H7 (cell line): ENCODE measurements around the gene GNG14. TPM values are rescaled to one million over a fixed set of nuclear protein-coding genes. Genes with fewer than 3 reads are reported as not detected.
A peak's percentile ranks its signal among the peaks of the same experiment; 100 is the strongest.
"Not testable (repeated sequence)": the region's sequence is repeated elsewhere in the genome, so short reads cannot be mapped to it uniquely, and the experiment has no call there.

Experiments
- DNase-seq: peaks from one replicate; pipeline ENCODE4 v3.0.0; 2012
- H3K27me3 ChIP-seq: 2 replicates; pipeline ENCODE4 v1.6.0; 2011; ENCODE audit warnings: mild to moderate bottlenecking, low read length; ENCODE audit not compliant: control insufficient read depth, insufficient read depth
- H3K36me3 ChIP-seq: replicated peaks from 2 replicates; pipeline ENCODE4 v1.5.1; 2011; ENCODE audit warnings: low read length; ENCODE audit not compliant: control insufficient read depth, insufficient read depth
- H3K4me3 ChIP-seq: 2 replicates; pipeline ENCODE4 v1.5.1; 2011; ENCODE audit warnings: low read depth, mild to moderate bottlenecking, control low read depth, low read length, moderate library complexity; ENCODE audit not compliant: insufficient read depth
- total RNA-seq: library from RNA; depleted of rRNA; stranded (reverse); fragments of >200 nt; shearing (Covaris generic); gene quantifications from 2 replicates; pipeline ENCODE4 v1.2.3, GENCODE V29; 2014; rRNA removed

Gene GNG14
- total RNA-seq = not detected in 2 replicates

- H3K4me3 ChIP-seq = no peak within 1 kb of the TSS
- H3K36me3 ChIP-seq = no peaks in the 10 kb centered on the region
- H3K27me3 ChIP-seq = no peaks in the 10 kb centered on the region
- DNase-seq = peak; percentile 56
Measured at GRCh38 chr19:12687496-12688196, at the start of gene GNG14. Gene GNG14, plus strand, starts transcription at chr19:12687998. Its CDS starts 51 bp downstream, at chr19:12688049.

- Histone ChIP-seq H3K4me3 (no peak overlapping the region), H3K36me3 (no peaks in the 10 kb centered on the region), H3K27me3 (peaks cover 3% of the 10 kb centered on the region; the same call in 1 of the 2 replicates)
- DNase-seq = no peak
Measured at GRCh38 chr19:12638611-12639182, 49.1 kb upstream of the GNG14 start.

GRCh38 chr19:12639901-12640613 is 47.7 kb upstream of the GNG14 start:
- Histone ChIP-seq H3K4me3 (peak overlapping the region; percentile 20), H3K27me3 (peaks cover 3% of the 10 kb centered on the region; the same call in 1 of the 2 replicates), H3K36me3 (no peaks in the 10 kb centered on the region)
- peak; percentile 95 for DNase-seq

GRCh38 chr19:12641456-12641855 is 46.3 kb upstream of the GNG14 start:
- H3K27me3 ChIP-seq = peaks cover 3% of the 10 kb centered on the region; the same call in 1 of the 2 replicates
- H3K36me3 ChIP-seq = no peaks in the 10 kb centered on the region
- no peak for DNase-seq
- no peak overlapping the region for H3K4me3 ChIP-seq

GRCh38 chr19:12642506-12642905 is 45.3 kb upstream of the GNG14 start:
- Histone ChIP-seq H3K27me3 (peaks cover 3% of the 10 kb centered on the region; the same call in 1 of the 2 replicates), H3K4me3 (no peak overlapping the region), H3K36me3 (no peaks in the 10 kb centered on the region)
- DNase-seq = no peak

GRCh38 chr19:12643716-12644115 is 44.1 kb upstream of the GNG14 start:
- not testable (repeated sequence) for H3K4me3 ChIP-seq, H3K27me3 ChIP-seq, H3K36me3 ChIP-seq, DNase-seq

- no peak for DNase-seq
- Histone ChIP-seq H3K4me3 (no peak overlapping the region), H3K36me3 (no peaks in the 10 kb centered on the region), H3K27me3 (no peaks in the 10 kb centered on the region; the same call in 1 of the 2 replicates)
Measured at GRCh38 chr19:12646551-12646950, 41.2 kb upstream of the GNG14 start.

- DNase-seq = no peak
- H3K27me3 ChIP-seq = no peaks in the 10 kb centered on the region; the same call in 1 of the 2 replicates
- no peaks in the 10 kb centered on the region for H3K36me3 ChIP-seq
- H3K4me3 ChIP-seq = no peak overlapping the region
Measured at GRCh38 chr19:12647047-12647446, 40.8 kb upstream of the GNG14 start.

GRCh38 chr19:12647490-12648071 is 40.2 kb upstream of the GNG14 start:
- Histone ChIP-seq H3K27me3 (no peaks in the 10 kb centered on the region; the same call in 1 of the 2 replicates), H3K36me3 (no peaks in the 10 kb centered on the region; the same call in 1 of the 2 replicates), H3K4me3 (peak overlapping the region; percentile 41)
- DNase-seq = peak; percentile 97

GRCh38 chr19:12648088-12648487 is 39.7 kb upstream of the GNG14 start:
- Histone ChIP-seq H3K36me3 (no peaks in the 10 kb centered on the region; the same call in 1 of the 2 replicates), H3K27me3 (no peaks in the 10 kb centered on the region; the same call in 1 of the 2 replicates), H3K4me3 (peak overlapping the region; percentile 41)
- peak; percentile 89 for DNase-seq

GRCh38 chr19:12649941-12650340 is 37.9 kb upstream of the GNG14 start:
- Histone ChIP-seq H3K4me3 (no peak overlapping the region), H3K27me3 (no peaks in the 10 kb centered on the region; the same call in 1 of the 2 replicates), H3K36me3 (peaks cover 1% of the 10 kb centered on the region)
- no peak for DNase-seq

GRCh38 chr19:12652219-12652618 is 35.6 kb upstream of the GNG14 start:
- H3K4me3 ChIP-seq = no peak overlapping the region
- no peaks in the 10 kb centered on the region; the same call in 1 of the 2 replicates for H3K27me3 ChIP-seq
- no peak for DNase-seq
- H3K36me3 ChIP-seq = peaks cover 11% of the 10 kb centered on the region

GRCh38 chr19:12655546-12655945 is 32.3 kb upstream of the GNG14 start:
- Histone ChIP-seq H3K27me3 (no peaks in the 10 kb centered on the region), H3K4me3 (no peak overlapping the region), H3K36me3 (peaks cover 11% of the 10 kb centered on the region)
- DNase-seq = no peak

GRCh38 chr19:12656899-12657571 is 30.8 kb upstream of the GNG14 start:
- DNase-seq = peak; percentile 99
- Histone ChIP-seq H3K36me3 (peaks cover 17% of the 10 kb centered on the region), H3K27me3 (no peaks in the 10 kb centered on the region), H3K4me3 (peak overlapping the region; percentile 12)
